ENCODE results near the gene TSC22D1.
A peak's percentile ranks its signal among the peaks of the same experiment; 100 is the strongest.
"Not testable (repeated sequence)": the region's sequence is repeated elsewhere in the genome, so short reads cannot be mapped to it uniquely, and the experiment has no call there.

Gene TSC22D1

DNA sequence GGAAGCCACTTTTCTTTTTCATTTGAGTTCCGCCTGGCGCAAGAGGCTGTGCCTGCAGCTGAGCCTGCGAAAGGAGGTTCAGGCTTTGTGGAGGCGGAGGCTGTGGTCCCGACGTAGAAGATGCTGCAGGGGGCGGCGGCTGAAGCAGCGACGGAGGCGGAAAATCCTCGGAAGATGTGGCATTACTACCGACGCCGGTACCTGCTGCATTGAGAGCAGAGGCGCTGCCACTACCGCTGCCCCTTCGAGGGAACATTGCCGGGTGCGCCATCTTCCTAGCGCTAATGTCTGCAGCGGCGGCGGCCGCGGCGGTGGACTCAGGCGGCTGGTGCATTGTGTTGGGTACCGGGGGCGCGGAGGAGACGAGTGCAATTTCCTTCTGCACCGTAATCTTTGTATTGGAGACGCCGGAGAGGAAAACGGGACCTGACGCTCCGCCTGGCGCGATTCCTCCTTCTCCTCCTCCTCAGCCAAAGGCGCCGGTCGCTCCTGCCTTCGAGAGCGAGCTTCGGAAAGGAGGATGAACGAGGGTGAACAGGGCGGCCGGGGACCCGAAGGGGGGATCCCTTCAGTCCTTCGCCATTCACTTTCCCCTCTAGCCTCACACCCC is at the start of gene TSC22D1:
Gene TSC22D1 (minus strand): TSS at position 590 of the 610 bp plus-strand sequence. CDS start 256 bp downstream, at position 334.
- DNase-seq, result peak; percentile 26

- no peak for DNase-seq
Observed at GRCh38 chr13:44622708-44623107, 46.6 kb upstream of the TSC22D1 start.

GRCh38 chr13:44622261-44622660 is 46.1 kb upstream of the TSC22D1 start:
- DNase-seq, result no peak

GRCh38 chr13:44620057-44620456 is 43.9 kb upstream of the TSC22D1 start:
- DNase-seq, result no peak

GRCh38 chr13:44619651-44620050 is 43.5 kb upstream of the TSC22D1 start:
- no peak for DNase-seq

- DNase-seq, result no peak
Observed at GRCh38 chr13:44618326-44618725, 42.2 kb upstream of the TSC22D1 start.

- DNase-seq, result no peak
Observed at GRCh38 chr13:44617648-44618047, 41.5 kb upstream of the TSC22D1 start.

- no peak for DNase-seq
Observed at GRCh38 chr13:44609137-44609536, 33.0 kb upstream of the TSC22D1 start.

DNA sequence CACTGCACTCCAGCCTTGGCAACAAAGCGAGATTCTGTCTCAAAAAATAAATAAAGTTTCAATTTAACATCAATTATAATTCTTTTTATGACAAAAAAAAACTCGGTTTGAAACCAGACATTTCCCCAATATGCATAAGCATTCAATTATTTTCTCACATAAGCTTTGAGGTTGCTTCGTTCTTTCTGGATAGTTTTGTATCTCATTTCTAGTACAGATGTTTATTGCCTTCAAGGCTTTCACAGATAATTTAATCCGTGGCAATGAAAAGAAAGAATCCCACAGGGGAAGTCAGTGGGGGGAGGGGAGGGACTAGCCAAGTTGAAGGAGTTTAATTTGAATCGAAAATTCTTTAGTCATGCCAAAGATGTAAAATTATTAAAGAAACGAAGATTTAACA is 29.6 kb upstream of the TSC22D1 start:
- DNase-seq, result no peak

- DNase-seq, result no peak
Observed at GRCh38 chr13:44605275-44605674, 29.1 kb upstream of the TSC22D1 start.

DNA sequence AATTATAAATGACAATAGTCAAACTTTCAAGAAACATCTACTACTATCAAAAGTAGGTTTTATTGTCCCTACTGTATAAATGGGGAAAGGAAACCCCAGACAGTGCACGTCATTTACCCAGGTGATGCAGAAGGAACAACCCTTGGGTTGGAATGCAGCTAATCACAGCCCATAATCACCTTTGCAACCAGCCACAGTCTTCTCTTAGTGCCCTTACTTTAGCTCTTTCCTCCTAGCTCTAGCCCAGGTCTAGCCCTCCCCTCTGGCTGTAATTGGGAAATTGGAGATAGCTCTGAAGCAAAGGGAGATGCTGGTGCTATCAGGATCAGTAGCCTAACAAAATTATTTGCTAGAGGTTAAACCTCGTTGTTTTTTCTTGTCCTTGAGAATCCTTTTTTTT is 25.5 kb upstream of the TSC22D1 start:
- DNase-seq, result no peak

DNA sequence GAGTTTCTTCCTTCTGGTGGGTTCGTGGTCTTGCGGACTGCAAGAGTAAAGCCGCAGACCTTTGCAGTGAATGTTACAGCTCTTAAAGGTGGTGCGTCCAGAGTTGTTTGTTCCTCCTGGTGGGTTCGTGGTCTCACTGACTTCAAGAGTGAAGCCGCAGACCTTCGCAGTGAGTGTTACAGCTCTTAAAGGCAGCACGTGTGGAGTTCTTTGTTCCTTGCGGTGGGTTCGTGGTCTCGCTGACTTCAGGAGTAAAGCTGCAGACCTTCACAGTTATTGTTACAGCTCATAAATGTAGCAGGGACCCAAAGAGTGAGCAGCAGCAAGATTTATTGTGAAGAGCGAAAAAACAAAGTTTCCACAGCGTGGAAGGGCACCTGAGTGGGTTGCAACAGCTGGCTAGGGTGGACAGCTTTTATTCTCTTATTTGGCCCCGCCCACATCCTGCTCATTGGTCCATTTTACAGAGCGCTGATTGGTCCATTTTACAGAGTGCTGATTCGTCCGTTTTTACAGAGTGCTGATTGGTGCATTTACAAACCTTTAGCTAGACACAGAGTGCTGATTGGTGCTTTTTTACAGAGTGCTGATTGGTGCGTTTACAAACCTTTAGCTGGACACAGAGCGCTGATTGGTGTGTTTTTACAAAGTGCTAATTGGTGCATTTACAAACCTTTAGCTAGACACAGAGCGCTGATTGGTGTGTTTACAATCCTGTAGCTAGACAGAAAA is 17.9 kb upstream of the TSC22D1 start:
- DNase-seq, result not testable (repeated sequence)

- no peak for DNase-seq
Observed at GRCh38 chr13:44592216-44592847, 16.2 kb upstream of the TSC22D1 start.

DNA sequence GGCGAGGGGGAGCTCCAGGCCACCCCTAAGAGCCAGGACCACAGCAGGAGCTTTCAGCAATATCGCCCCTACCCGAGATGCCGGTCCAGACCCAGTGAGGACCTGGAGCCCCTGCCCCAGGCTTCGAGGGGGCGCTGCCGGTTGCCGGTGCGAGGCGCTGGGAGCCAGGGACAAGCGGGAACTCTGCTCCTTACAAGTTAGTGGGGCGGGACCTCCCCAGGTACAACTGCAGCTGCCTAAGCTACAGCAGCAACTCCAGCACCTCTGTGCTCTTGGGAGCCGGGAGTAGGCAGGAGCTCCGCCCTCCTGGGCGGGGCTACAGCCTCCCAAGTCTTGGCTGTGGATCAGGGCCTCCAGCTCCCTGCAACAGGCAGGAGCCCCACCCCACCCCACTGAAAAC is 15.2 kb upstream of the TSC22D1 start:
- DNase-seq, result no peak

DNA sequence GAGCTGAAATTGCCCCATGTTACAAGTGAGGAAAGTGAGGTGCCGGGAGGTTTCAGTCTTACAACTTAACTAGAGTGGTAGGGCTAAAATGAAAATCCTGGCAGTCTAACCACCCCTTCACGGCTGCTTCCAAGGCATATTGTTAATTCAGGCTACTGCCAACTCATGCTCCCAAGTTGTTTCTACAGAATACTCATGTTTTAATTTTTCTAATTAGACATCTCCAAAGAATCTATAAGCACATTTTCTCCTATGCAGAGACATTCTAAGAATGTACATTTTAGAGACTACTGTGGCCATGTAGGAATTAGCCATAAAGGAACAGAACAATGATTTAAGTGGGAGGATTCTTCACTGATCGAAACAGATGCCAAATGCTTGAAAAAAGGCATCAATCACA is 7.0 kb upstream of the TSC22D1 start:
- DNase-seq, result no peak

DNA sequence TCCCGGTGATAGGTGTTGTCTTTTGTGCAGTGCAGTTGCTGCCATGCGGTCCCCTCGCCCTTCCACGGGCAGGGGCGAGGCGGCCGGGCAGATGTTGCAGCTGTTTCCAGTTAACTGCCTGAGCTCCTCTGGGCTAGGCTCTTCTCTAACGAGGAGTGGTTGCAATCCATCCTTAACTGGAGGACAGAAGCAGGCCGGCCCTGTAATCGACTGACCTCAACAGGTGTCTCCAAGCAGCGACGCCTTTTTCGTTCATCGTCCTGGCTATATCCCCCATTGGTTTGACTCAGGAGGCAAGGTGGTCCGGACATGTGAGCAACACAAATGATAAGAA is 1.9 kb upstream of the TSC22D1 start:
- peak; percentile 80 for DNase-seq

DNA sequence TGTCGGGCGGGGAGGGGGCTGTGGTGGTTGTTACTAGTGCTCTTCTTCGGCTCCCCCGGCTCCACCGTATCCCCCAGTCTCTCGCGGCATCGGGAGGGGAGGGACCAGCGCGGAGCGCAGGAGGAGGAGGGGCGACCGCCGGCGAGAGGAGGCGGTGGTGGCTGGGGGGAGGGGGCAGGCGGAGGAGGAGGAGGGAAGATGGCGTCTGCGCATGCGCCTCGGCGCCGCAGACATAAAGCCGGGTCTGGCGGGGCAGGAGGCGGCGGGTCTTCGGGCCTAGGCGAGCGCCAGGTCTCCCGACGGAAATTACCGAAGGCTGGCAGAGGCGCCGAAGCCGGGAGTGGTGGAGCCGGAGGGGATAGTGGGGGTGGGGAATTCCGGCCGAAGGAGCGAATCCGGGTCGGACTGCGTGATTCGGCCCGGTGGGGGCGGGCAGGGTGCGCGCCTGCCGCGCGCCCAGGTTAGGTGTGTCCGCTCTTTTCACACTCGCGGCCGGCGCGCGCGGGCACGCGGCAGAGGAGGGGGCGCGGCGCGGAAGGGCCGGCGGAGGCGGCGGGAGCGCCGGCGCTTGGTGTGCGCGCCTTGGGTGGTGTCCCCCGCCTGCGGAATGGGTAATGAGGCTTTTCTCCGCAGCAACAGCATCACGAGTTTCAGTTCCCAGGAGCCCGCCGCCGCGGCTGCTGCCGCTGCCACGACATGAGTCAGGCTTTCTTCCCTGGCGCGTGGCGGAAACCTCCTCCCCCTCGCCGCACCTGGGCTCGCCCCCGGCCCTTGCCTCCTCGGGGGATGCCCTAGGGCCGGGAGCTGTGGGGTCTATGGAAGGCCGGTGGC is 1.3 kb upstream of the TSC22D1 start:
- DNase-seq, result peak; percentile 97

GRCh38 chr13:44576351-44577235 is 463 bp upstream of the TSC22D1 start:
- DNase-seq, result no peak

DNA sequence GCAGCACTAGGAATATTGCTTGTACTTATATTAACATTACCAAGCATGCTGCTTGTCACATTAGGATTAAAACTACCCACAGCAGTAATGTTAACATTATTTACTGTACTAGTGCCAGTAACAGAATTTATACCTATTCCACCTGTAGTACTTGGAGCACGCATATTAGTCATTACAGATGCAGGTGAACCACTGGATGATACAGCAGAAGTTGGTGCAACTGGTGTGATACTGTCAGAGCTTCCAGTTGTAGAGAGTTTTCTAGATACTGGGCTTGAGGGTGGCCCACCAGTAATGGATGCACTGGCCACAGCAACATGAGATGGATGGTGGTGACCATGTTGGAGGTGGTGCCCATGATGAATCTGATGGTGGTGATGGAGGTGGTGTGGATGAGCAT is 1.1 kb downstream of the TSC22D1 start:
- no peak for DNase-seq

DNA sequence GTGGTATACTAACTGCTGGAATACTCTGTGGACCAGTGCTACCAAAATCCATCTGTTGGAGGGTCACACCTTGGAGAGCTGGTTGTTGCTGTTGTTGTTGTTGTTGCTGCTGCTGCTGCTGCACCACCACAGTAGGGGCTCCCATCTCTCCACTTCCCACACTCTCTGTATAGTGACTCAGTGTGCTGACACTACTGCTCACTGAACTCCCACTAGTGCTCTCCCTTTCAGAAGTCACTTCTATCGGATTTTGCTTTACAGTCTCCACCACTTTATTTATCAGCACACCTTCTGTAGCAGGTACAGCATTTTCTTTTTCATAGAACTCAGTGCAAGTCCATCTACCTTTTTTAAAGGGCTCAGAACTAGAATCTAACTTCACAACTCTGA is 1.7 kb downstream of the TSC22D1 start:
- DNase-seq, result no peak

DNA sequence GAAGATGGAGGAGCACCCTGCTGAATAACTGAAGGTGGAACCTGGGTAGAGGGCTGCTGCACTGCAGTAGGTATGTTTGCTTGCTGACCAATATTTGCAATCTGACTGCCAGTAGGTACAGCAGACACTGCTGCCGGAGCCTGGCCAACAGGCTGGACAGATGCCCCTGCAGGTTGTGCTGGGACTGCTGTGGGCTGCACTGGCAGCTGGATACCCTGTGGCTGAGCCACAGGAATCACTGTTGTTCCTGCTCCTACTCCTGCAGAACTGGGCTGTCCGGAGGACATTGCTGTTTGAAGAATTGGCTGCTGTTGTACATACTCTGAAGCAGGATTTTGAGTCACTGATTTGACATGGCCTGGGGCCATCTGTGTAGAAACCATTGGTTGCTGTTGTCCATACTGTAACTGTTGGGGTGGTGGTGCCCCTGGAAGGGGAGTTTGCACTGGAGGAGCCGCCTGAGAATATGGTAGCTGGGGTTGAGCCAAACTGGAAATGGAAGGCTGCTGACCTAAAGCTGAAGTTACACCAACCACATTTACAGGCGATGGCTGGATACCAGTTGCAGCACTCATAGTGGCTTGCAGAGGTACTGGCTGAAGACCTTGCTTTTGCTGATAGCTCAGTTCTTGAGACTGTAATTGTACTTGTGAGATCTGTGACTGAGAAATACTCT is 2.2 kb downstream of the TSC22D1 start:
- DNase-seq, result peak; percentile 75

DNA sequence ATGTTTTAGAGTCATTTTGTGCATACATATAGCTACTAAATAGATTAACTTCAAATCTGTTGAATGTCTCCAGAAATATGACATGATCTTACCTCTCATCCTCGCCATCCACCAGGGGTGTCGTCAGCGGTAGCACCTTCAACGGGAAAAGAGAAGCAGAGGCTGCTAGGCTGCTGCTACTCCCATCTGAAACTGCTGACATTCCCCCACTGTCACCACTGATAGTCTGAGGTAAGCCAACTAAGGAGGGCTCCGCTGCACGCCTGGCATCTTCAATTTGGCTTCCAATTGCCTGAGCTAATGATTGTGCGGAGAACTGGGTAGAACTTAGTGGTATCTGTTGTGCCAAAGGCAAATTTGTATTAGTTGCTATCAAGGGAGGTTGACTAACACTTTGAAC is 3.1 kb downstream of the TSC22D1 start:
- no peak for DNase-seq
